Type B pancreatic cell (in vitro differentiated cells): ENCODE results near the gene LMNTD1. TPM values are rescaled to one million over a fixed set of nuclear protein-coding genes. Genes with fewer than 3 reads are reported as not detected.

Experiments used
- DNase-seq: peaks from one replicate; pipeline ENCODE4 v3.0.0; 2021; ENCODE audit warnings: mixed read lengths; ENCODE audit not compliant: unreplicated experiment; ENCODE audit errors: extremely low spot score
- H3K27ac Mint-ChIP-seq: 2 replicates; pipeline ENCODE4 v1.8.0; 2021; ENCODE audit warnings: mild to moderate bottlenecking, mixed read lengths
- H3K27me3 Mint-ChIP-seq: 2 replicates; pipeline ENCODE4 v1.8.0; 2021; ENCODE audit warnings: mixed read lengths
- H3K36me3 Mint-ChIP-seq: 2 replicates; pipeline ENCODE4 v1.8.0; 2021; ENCODE audit warnings: mixed read lengths
- H3K4me1 Mint-ChIP-seq: one replicate; pipeline ENCODE4 v1.8.0; 2021; ENCODE audit warnings: mixed read lengths; ENCODE audit not compliant: unreplicated experiment
- H3K4me3 Mint-ChIP-seq: 2 replicates; pipeline ENCODE4 v1.8.0; 2021; ENCODE audit warnings: mild to moderate bottlenecking, mixed read lengths
- H3K9me3 Mint-ChIP-seq: 2 replicates; pipeline ENCODE4 v1.8.0; 2021; ENCODE audit warnings: mixed read lengths
- total RNA-seq: library from RNA; stranded (reverse); gene quantifications from 2 replicates; pipeline ENCODE4 v1.2.1, GENCODE V29; 2021; ENCODE audit warnings: low replicate concordance
- TF ChIP-seq, protein P1 (sequence below): fragments of 200-600 bp; sonication (generic); conservative IDR thresholded peaks from 2 replicates; pipeline ENCODE4 v1.5.0; 2021; ENCODE audit warnings: antibody characterized with exemption, mild to moderate bottlenecking

LMNTD1 gene
- total RNA-seq, 1 donor from 2014 or later = not detected

- Mint-ChIP-seq H3K4me3 (no peak overlapping the region), H3K36me3 (no peaks in the 10 kb centered on the region), H3K4me1 (no peaks in the 10 kb centered on the region), H3K27me3 (no peaks in the 10 kb centered on the region), H3K27ac (no peak overlapping the region), H3K9me3 (no peaks in the 10 kb centered on the region)
- TF ChIP-seq, protein P1, sequence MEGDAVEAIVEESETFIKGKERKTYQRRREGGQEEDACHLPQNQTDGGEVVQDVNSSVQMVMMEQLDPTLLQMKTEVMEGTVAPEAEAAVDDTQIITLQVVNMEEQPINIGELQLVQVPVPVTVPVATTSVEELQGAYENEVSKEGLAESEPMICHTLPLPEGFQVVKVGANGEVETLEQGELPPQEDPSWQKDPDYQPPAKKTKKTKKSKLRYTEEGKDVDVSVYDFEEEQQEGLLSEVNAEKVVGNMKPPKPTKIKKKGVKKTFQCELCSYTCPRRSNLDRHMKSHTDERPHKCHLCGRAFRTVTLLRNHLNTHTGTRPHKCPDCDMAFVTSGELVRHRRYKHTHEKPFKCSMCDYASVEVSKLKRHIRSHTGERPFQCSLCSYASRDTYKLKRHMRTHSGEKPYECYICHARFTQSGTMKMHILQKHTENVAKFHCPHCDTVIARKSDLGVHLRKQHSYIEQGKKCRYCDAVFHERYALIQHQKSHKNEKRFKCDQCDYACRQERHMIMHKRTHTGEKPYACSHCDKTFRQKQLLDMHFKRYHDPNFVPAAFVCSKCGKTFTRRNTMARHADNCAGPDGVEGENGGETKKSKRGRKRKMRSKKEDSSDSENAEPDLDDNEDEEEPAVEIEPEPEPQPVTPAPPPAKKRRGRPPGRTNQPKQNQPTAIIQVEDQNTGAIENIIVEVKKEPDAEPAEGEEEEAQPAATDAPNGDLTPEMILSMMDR = no peak
- no peak for DNase-seq
Measured at GRCh38 chr12:25529738-25530137, 23.3 kb downstream of the LMNTD1 start.

DNA sequence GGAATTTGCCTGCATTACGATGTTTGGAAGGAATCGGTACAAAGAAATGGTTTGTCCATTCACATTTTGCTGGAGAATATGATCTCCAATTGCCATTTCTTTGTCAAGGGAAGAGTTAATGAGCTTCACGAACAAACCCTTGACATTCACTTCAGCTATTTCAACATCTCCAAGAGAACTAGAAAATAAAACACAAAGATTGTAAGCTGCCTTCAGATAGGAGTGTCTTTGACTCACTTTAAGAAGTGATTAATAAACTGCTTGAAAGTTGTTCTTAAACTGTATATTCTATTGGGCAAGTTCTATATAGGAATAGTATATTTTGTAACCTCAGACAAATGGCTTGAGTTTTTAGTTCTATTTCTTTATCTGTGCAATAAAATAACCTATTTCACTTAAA, 26.3 kb downstream of the LMNTD1 start:
- Mint-ChIP-seq H3K36me3 (no peaks in the 10 kb centered on the region), H3K27ac (no peak overlapping the region), H3K27me3 (no peaks in the 10 kb centered on the region), H3K9me3 (no peaks in the 10 kb centered on the region), H3K4me3 (no peak overlapping the region), H3K4me1 (no peaks in the 10 kb centered on the region)
- TF ChIP-seq, protein P1 = no peak
- DNase-seq = no peak

GRCh38 chr12:25524366-25524765, 28.7 kb downstream of the LMNTD1 start:
- Mint-ChIP-seq H3K36me3 (no peaks in the 10 kb centered on the region), H3K9me3 (no peaks in the 10 kb centered on the region), H3K4me1 (no peaks in the 10 kb centered on the region), H3K27me3 (no peaks in the 10 kb centered on the region), H3K4me3 (no peak overlapping the region), H3K27ac (peak overlapping the region; percentile 49)
- DNase-seq = no peak
- TF ChIP-seq, protein P1 = no peak

GRCh38 chr12:25521625-25522256, 31.3 kb downstream of the LMNTD1 start:
- Mint-ChIP-seq H3K36me3 (no peaks in the 10 kb centered on the region), H3K4me3 (no peak overlapping the region), H3K27ac (no peak overlapping the region), H3K27me3 (no peaks in the 10 kb centered on the region), H3K9me3 (no peaks in the 10 kb centered on the region), H3K4me1 (no peaks in the 10 kb centered on the region)
- no peak for DNase-seq
- TF ChIP-seq, protein P1 = no peak

GRCh38 chr12:25518512-25518911, 34.6 kb downstream of the LMNTD1 start:
- no peaks in the 10 kb centered on the region for H3K4me1 Mint-ChIP-seq
- no peaks in the 10 kb centered on the region for H3K27me3 Mint-ChIP-seq
- TF ChIP-seq, protein P1 = no peak
- no peak overlapping the region for H3K27ac Mint-ChIP-seq
- no peak for DNase-seq
- no peaks in the 10 kb centered on the region for H3K9me3 Mint-ChIP-seq
- H3K4me3 Mint-ChIP-seq = no peak overlapping the region
- H3K36me3 Mint-ChIP-seq = no peaks in the 10 kb centered on the region
